Measurements from ENCODE around the gene SLCO2B1.
A peak's percentile ranks its signal among the peaks of the same experiment; 100 is the strongest.

SLCO2B1 gene

GRCh38 chr11:75219869-75220268, 69.0 kb downstream of the SLCO2B1 start:
- Mint-ChIP-seq H3K36me3 (ENCODE audit: low read depth) (no peaks in the 10 kb centered on the region), H3K27me3 (ENCODE audit: low read depth) (no peaks in the 10 kb centered on the region), H3K9me3 (no peaks in the 10 kb centered on the region), H3K4me1 (ENCODE audit: low read depth) (no peaks in the 10 kb centered on the region), H3K4me3 (no peak overlapping the region), H3K27ac (no peak overlapping the region)
- no peak for DNase-seq (ENCODE audit: low spot score)

GRCh38 chr11:75223954-75224643, 73.2 kb downstream of the SLCO2B1 start:
- H3K4me3 Mint-ChIP-seq, result no peak overlapping the region
- no peak for DNase-seq (ENCODE audit: low spot score)
- no peaks in the 10 kb centered on the region for H3K36me3 Mint-ChIP-seq (ENCODE audit: low read depth)
- no peaks in the 10 kb centered on the region for H3K27me3 Mint-ChIP-seq (ENCODE audit: low read depth)
- H3K27ac Mint-ChIP-seq, result no peak overlapping the region
- H3K9me3 Mint-ChIP-seq, result no peaks in the 10 kb centered on the region
- no peaks in the 10 kb centered on the region for H3K4me1 Mint-ChIP-seq (ENCODE audit: low read depth)

GRCh38 chr11:75225794-75226193, 74.9 kb downstream of the SLCO2B1 start:
- H3K9me3 Mint-ChIP-seq, result no peaks in the 10 kb centered on the region
- H3K27ac Mint-ChIP-seq, result no peak overlapping the region
- DNase-seq (ENCODE audit: low spot score), result no peak
- no peak overlapping the region for H3K4me3 Mint-ChIP-seq
- H3K4me1 Mint-ChIP-seq (ENCODE audit: low read depth), result no peaks in the 10 kb centered on the region
- no peaks in the 10 kb centered on the region for H3K36me3 Mint-ChIP-seq (ENCODE audit: low read depth)
- no peaks in the 10 kb centered on the region for H3K27me3 Mint-ChIP-seq (ENCODE audit: low read depth)

DNA sequence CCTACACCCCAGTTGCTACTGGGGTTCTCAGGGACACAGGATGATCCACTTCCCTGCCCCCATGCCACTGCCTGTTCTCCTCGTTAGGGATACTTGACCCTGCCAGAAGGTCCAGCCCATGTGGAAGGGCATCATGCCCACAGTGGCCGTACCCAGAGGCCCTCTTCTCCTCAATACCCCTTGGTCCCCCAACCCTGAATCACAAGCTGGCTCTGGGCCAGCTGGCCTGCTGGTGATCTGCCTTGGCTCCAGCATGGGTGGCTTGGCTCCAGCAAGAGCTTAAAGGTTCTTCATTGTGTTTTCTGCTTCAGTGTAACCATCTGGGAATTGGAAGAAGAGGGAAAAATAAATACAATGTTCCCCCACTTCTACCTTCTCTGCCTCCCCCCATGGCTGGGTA, 78.6 kb downstream of the SLCO2B1 start:
- no peaks in the 10 kb centered on the region for H3K27me3 Mint-ChIP-seq (ENCODE audit: low read depth)
- H3K4me3 Mint-ChIP-seq, result no peak overlapping the region
- no peaks in the 10 kb centered on the region for H3K4me1 Mint-ChIP-seq (ENCODE audit: low read depth)
- H3K36me3 Mint-ChIP-seq (ENCODE audit: low read depth), result no peaks in the 10 kb centered on the region
- no peaks in the 10 kb centered on the region for H3K9me3 Mint-ChIP-seq
- no peak overlapping the region for H3K27ac Mint-ChIP-seq
- no peak for DNase-seq (ENCODE audit: low spot score)

- no peaks in the 10 kb centered on the region for H3K4me1 Mint-ChIP-seq (ENCODE audit: low read depth)
- H3K27me3 Mint-ChIP-seq (ENCODE audit: low read depth), result no peaks in the 10 kb centered on the region
- no peak overlapping the region for H3K27ac Mint-ChIP-seq
- H3K36me3 Mint-ChIP-seq (ENCODE audit: low read depth), result no peaks in the 10 kb centered on the region
- no peak overlapping the region for H3K4me3 Mint-ChIP-seq
- no peaks in the 10 kb centered on the region for H3K9me3 Mint-ChIP-seq
- no peak for DNase-seq (ENCODE audit: low spot score)
These were observed 79.7 kb downstream of the SLCO2B1 start for GRCh38 chr11:75230621-75231020.

- Mint-ChIP-seq H3K4me3 (no peak overlapping the region), H3K27ac (no peak overlapping the region), H3K4me1 (ENCODE audit: low read depth) (no peaks in the 10 kb centered on the region), H3K9me3 (no peaks in the 10 kb centered on the region), H3K27me3 (ENCODE audit: low read depth) (peaks cover 7% of the 10 kb centered on the region), H3K36me3 (ENCODE audit: low read depth) (no peaks in the 10 kb centered on the region)
- DNase-seq (ENCODE audit: low spot score), result no peak
These were observed 82.9 kb downstream of the SLCO2B1 start for GRCh38 chr11:75233754-75234172.

DNA sequence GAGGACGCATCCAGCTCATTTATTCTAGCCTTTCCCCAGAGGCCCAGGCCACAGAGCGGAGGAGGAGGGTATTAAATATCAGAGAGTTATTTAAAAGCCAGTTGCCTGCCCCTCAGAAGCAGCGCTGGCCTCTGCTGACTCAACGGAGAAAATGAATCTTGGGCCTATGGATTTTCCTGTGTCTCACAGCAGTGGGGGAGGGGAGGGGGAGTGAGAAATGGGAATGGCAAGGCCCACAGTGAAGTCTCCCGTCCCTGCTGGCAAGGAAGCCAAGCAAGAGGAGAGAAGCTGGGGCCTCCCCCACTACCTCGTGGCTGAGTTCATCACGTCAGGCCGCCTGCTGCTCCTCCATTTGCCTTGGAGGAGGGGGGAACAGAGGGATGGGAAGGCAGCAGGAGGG, 85.2 kb downstream of the SLCO2B1 start:
- H3K27ac Mint-ChIP-seq, result no peak overlapping the region
- peaks cover 23% of the 10 kb centered on the region for H3K27me3 Mint-ChIP-seq (ENCODE audit: low read depth)
- no peak overlapping the region for H3K4me3 Mint-ChIP-seq
- H3K9me3 Mint-ChIP-seq, result no peaks in the 10 kb centered on the region
- no peaks in the 10 kb centered on the region for H3K36me3 Mint-ChIP-seq (ENCODE audit: low read depth)
- no peaks in the 10 kb centered on the region for H3K4me1 Mint-ChIP-seq (ENCODE audit: low read depth)
- DNase-seq (ENCODE audit: low spot score), result no peak

GRCh38 chr11:75237050-75237449, 86.1 kb downstream of the SLCO2B1 start:
- H3K27ac Mint-ChIP-seq, result no peak overlapping the region
- H3K27me3 Mint-ChIP-seq (ENCODE audit: low read depth), result peaks cover 24% of the 10 kb centered on the region

GRCh38 chr11:75238595-75239440, 87.9 kb downstream of the SLCO2B1 start:
- Mint-ChIP-seq H3K9me3 (no peaks in the 10 kb centered on the region), H3K36me3 (ENCODE audit: low read depth) (no peaks in the 10 kb centered on the region), H3K4me1 (ENCODE audit: low read depth) (peaks cover 5% of the 10 kb centered on the region), H3K27me3 (ENCODE audit: low read depth) (peaks cover 42% of the 10 kb centered on the region), H3K27ac (no peak overlapping the region), H3K4me3 (peak overlapping the region; percentile 69)
- no peak for DNase-seq (ENCODE audit: low spot score)

More at GRCh38 chr11:75237050-75237449, 86.1 kb downstream of the SLCO2B1 start:
- Mint-ChIP-seq H3K4me3 (no peak overlapping the region), H3K4me1 (ENCODE audit: low read depth) (no peaks in the 10 kb centered on the region), H3K36me3 (ENCODE audit: low read depth) (no peaks in the 10 kb centered on the region), H3K9me3 (no peaks in the 10 kb centered on the region)
- DNase-seq (ENCODE audit: low spot score), result no peak

DNA sequence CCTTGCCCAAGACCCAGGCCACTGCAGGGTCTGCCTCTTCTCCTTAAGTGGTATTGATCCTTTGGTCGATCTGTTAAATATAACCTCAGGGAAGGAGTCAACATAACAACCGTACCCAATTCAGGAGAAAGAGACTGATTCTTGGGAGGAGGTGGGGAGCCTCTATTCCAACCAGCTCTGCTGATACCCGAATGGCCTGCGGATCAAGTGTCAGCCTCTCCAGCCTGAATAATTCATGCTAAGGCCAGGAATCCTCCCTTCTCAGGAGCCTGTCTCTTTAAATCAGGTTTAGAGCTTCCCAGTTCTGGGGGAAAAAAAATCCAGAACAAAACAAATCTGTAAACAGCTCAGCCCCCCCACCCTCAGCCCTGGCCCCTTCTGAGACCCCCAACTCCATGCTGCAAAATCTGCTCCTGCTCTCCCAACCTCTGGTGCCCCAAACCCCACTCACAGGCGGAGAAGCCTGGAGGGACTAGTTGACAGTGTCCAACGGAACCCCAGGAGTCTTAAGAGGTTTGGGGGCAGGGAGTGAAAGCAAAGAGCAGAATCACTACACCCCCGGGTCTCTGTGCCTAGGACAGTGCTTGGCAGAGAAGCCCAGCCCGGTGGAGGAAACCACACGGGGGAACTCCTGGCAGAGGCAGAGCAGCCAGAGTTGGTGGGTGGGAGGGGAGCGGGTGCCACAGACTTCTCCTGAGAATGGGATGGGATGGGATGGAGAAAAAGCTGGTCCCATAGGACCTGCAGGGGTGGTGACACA, 88.8 kb downstream of the SLCO2B1 start:
- H3K4me1 Mint-ChIP-seq (ENCODE audit: low read depth), result peaks cover 5% of the 10 kb centered on the region
- no peaks in the 10 kb centered on the region for H3K36me3 Mint-ChIP-seq (ENCODE audit: low read depth)
- DNase-seq (ENCODE audit: low spot score), result no peak
- H3K27me3 Mint-ChIP-seq (ENCODE audit: low read depth), result peaks cover 46% of the 10 kb centered on the region
- H3K4me3 Mint-ChIP-seq, result peak overlapping the region; percentile 69
- no peak overlapping the region for H3K27ac Mint-ChIP-seq
- H3K9me3 Mint-ChIP-seq, result no peaks in the 10 kb centered on the region

DNA sequence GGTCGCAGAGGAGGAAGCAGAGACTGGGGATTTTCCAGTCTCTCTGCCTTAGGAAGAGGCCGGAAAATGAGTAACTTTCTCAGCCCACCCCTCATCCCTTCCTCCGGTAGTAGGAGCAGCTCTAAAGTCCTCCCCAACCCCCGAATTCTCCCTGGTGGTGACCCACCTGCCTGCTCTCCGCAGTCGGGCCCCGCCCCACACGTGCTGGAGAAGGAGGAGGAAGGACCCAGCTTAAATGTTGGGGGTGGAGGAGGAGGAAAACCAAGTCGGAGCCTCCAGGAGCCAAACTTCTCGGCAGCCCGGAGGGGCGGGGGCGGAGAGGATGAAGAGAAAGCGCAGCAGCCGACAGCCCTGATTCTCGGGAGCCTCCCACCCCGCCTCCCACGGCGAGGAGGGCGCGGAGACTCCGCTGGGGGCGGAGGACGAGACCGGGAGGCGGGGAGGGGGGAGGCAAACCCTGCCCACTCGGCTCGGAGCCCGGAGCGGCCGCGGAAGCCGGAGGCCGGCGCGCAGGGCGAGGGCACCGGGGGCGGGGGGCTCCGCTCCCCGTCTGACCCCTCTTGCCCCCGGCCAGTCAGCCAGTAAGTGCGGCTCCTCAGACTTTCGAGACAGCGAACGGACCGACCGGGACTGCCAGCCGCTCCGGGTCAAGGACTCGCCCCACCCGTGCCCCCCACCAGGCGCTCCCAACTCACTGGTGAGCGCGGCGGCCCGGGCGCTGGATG, 89.6 kb downstream of the SLCO2B1 start, which contains the start of gene TPBGL:
Gene TPBGL (plus strand): TSS at position 464 of the 725 bp plus-strand sequence. CDS start 276 bp downstream, outside the sequence.
- Mint-ChIP-seq H3K27me3 (ENCODE audit: low read depth) (peaks cover 51% of the 10 kb centered on the region), H3K27ac (peak within 1 kb of the TSS; percentile 20), H3K36me3 (ENCODE audit: low read depth) (no peaks in the 10 kb centered on the region), H3K4me1 (ENCODE audit: low read depth) (peaks cover 5% of the 10 kb centered on the region), H3K4me3 (peak within 1 kb of the TSS; percentile 69), H3K9me3 (no peaks in the 10 kb centered on the region)
- peak; percentile 35 for DNase-seq (ENCODE audit: low spot score)

DNA sequence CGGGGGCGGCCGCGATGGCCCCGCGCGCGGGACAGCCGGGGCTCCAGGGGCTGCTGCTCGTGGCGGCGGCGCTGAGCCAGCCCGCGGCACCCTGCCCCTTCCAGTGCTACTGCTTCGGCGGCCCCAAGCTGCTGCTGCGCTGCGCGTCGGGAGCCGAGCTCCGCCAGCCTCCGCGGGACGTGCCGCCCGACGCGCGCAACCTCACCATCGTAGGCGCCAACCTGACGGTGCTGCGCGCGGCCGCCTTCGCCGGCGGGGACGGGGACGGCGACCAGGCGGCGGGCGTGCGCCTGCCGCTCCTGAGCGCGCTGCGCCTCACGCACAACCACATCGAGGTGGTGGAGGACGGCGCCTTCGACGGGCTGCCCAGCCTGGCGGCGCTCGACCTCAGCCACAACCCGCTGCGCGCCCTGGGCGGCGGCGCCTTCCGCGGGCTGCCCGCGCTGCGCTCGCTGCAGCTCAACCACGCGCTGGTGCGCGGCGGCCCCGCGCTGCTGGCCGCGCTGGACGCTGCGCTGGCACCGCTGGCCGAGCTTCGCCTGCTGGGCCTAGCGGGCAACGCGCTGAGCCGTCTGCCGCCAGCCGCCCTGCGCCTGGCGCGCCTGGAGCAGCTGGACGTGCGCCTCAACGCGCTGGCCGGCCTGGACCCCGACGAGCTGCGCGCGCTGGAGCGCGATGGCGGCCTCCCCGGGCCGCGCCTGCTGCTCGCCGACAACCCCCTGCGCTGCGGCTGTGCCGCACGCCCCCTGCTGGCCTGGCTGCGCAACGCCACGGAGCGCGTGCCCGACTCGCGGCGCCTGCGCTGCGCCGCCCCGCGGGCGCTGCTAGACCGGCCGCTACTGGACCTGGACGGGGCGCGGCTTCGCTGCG, 90.4 kb downstream of the SLCO2B1 start:
- Mint-ChIP-seq H3K27ac (no peak overlapping the region), H3K36me3 (ENCODE audit: low read depth) (no peaks in the 10 kb centered on the region), H3K4me3 (peak overlapping the region; percentile 61), H3K4me1 (ENCODE audit: low read depth) (peaks cover 5% of the 10 kb centered on the region), H3K27me3 (ENCODE audit: low read depth) (peaks cover 51% of the 10 kb centered on the region), H3K9me3 (no peaks in the 10 kb centered on the region)
- peak; percentile 89 for DNase-seq (ENCODE audit: low spot score)
